ENCODE measurements around the gene OSBPL10.

DNA sequence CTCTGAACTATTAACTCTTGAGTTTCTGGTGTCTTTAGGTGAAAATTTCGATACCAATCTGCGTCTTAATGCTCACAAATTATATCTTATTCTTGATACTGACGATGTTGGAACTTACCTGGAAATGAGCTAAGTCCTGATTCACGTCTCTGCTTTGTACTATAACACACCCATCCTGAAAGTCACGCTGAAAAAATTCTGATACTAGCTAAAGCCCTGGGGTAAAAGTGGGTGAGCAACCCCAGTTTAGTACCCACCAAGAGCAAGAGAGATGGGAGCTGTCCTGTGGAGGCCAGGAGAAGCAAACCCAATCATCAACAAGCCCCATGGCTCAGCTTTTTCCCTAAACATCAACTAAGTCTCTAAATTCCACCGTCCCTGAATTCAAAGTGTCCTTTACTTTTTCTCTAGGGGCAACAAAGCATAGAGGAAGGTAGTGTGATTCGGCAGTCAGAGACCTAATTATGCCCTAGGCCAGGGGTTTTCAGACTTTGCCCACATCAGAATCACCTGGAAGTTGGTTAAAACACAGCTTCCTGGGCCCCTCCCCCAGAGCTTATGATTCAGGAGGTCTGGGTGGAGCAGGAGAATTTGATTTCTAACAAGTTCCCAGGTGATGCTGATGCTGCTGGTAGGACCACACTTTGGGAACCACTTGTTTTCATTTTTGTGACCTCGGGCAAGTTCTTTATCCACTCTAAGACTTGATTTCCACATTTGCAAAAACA is 90.2 kb downstream of the OSBPL10 start:
- TF ChIP-seq, protein P1, sequence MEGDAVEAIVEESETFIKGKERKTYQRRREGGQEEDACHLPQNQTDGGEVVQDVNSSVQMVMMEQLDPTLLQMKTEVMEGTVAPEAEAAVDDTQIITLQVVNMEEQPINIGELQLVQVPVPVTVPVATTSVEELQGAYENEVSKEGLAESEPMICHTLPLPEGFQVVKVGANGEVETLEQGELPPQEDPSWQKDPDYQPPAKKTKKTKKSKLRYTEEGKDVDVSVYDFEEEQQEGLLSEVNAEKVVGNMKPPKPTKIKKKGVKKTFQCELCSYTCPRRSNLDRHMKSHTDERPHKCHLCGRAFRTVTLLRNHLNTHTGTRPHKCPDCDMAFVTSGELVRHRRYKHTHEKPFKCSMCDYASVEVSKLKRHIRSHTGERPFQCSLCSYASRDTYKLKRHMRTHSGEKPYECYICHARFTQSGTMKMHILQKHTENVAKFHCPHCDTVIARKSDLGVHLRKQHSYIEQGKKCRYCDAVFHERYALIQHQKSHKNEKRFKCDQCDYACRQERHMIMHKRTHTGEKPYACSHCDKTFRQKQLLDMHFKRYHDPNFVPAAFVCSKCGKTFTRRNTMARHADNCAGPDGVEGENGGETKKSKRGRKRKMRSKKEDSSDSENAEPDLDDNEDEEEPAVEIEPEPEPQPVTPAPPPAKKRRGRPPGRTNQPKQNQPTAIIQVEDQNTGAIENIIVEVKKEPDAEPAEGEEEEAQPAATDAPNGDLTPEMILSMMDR (IDR thresholded peaks at IDR 0.05): no peak
- TF ChIP-seq ZFX (IDR thresholded peaks at IDR 0.05; ENCODE audit: borderline replicate concordance): no peak
